Adrenal gland (tissue), 5 donors: ENCODE measurements around the gene SHISA6.

ENCODE experiments used
- CTCF ChIP-seq, 6 experiments: fragments of 450-650 bp in 4 of 6; fragments of 200-600 bp in 2 of 6; sonication (generic) in 1 of 6; IDR thresholded peaks; 1 replicate in 5 of 6; 2 replicates in 1 of 6; pipeline versions ENCODE4 v1.5.1 to v1.8.0; 2016 to 2021; ENCODE audit warnings: antibody characterized with exemption in 6 of 6, mild to moderate bottlenecking in 2 of 6, moderate library complexity in 1 of 6
- POLR2A ChIP-seq, 2 donors: fragments of 450-650 bp; IDR thresholded peaks; one replicate each; pipeline ENCODE4 v1.6.1; 2017; ENCODE audit warnings: antibody characterized with exemption in 2 of 2, mild to moderate bottlenecking in 2 of 2, moderate library complexity in 1 of 2
- donor health status: DM: no; HTN: no; CAD: no.

- TF ChIP-seq CTCF (IDR thresholded peaks at IDR 0.05) (no peak), POLR2A (IDR thresholded peaks at IDR 0.05) (no peak)
Observed at GRCh38 chr17:11238705-11239104, 2.3 kb upstream of the SHISA6 start.
